C1 segment of cervical spinal cord (tissue), 14 donors: ENCODE results near the gene LDAH.

Experiments
- DNase-seq, 14 donors: peaks; one replicate each; lab custom pipeline; 2025; lab: John Stamatoyannopoulos, UW

LDAH gene

GRCh38 chr2:20652673-20653575 lies 170.0 kb downstream of the LDAH start:
- no peak for DNase-seq

DNA sequence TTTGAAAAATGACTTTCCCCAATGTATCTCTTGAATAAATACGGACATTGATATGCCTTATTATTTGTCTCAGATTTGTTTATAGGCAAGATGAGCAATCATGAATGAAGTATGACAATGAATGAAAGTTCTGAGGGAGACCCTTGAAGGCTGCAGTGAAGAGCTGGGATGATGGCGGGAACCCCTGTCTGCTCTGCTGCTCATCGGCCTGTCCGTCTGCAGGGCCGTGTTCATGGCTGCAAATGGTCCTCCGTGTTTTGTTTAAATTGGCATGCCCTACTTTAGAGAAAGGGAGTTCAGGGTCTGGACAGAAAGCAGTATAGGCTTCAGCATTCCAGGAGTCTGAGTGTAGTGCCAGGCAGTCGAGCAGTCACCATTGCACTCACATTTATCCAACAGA lies 170.8 kb downstream of the LDAH start:
- no peak for DNase-seq

DNA sequence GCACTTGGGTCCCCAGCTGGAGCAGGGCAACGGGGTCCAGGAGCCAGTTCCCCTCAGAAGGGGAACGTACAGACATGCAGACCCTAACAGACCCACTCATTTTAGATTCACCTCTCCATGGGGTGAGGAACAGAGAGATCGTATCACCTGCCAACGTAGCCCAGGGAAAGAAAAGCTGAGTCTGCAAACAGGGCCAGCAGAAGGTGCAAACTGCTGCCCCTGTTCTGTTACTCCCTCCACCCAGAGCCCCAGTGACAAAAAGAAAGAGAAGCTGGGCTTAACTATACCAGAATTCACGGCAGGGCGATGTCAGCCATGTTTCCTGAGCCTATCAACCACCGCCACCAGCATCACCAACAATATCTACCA lies 171.2 kb downstream of the LDAH start:
- no peak for DNase-seq

- peak in 13 of 14 donors; percentile 65 to 91 (median 77) for DNase-seq
Measured at GRCh38 chr2:20650877-20651730, 171.8 kb downstream of the LDAH start, which contains the start of gene HS1BP3. HS1BP3 (minus strand) TSS chr2:20651098; CDS start chr2:20651063, 35 bp downstream.

GRCh38 chr2:20650393-20650876 lies 172.5 kb downstream of the LDAH start:
- DNase-seq: peak in 4 of 14 donors; percentile 66 to 77 (median 72)

GRCh38 chr2:20649976-20650375 lies 172.9 kb downstream of the LDAH start:
- DNase-seq: no peak

- DNase-seq: no peak
Measured at GRCh38 chr2:20649576-20649975, 173.3 kb downstream of the LDAH start.

DNA sequence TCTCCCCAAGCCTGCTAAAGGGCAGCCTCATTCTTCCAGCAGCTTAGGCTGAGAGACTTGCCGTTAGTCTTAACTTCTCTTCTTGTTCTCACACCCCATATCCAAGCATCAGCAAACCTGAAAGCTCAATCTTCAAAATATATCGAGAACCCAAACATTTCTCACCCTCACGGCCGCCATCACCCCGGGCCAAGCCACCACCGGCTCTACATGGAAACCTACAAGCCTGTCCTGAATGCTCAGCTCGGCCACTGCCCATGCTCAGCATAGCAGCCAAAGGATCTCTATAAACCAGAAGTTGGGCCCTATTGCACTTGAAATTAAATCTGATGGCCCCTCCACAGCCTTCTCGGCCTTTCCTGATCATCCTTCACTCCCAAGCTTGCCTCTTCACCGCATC lies 174.1 kb downstream of the LDAH start:
- no peak for DNase-seq

DNA sequence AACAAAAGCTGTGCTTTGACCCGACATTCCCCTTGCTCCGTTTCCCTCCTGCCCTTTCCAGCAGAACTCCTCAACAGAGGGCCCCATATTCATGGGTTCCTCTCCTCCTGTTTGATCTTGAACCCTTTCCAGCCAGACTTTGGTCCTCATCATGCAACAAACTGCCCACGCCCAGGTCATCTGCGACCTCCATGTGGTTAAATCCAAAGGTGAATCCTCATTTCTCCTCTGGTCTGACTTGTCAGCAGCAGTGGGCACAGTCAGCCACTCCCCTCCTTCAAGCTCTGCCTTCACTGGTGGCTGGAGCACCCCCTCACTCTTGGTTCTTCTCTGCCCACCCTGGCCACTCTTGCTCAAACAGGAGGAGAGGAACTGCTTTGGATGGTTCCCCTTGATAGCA lies 174.7 kb downstream of the LDAH start:
- no peak for DNase-seq

DNA sequence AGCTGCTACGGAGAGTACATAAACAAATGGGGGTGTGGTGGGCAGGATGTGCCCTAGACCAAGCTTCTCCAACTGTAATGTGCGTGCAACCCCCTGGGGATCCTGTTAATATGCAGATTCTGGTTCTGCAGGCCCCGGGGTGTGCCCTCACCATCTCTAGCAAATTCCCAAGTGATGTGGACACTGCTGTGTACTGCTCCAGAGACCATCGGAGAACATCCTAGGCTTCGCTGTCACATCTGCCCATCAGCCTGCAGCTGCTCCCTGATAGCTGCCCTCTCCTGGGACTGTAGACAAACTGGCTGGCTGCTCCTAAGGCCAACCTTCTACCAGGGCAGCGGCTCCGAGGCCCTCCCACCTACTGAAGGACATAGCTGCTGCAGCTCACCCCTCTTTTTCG lies 175.2 kb downstream of the LDAH start:
- DNase-seq: no peak

DNA sequence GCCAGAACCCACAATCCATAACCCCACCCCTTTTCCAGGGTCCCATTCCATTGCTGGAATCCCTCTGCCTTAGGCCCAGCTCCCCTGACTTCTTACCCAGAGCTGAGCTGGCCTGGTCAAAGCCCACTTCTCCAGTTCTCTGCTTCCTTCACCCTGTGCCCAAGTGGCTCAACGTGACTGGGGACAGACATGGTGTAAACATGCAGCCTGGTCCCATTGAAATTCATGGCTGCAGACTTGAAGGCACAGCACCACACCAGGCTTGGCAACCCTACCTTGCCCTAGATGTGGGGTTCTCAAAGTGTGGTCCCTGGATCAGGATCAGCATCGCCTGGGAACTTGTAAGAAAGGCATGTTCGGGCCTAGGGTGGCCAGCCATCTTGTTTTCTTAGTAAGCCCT lies 175.7 kb downstream of the LDAH start:
- no peak for DNase-seq

DNA sequence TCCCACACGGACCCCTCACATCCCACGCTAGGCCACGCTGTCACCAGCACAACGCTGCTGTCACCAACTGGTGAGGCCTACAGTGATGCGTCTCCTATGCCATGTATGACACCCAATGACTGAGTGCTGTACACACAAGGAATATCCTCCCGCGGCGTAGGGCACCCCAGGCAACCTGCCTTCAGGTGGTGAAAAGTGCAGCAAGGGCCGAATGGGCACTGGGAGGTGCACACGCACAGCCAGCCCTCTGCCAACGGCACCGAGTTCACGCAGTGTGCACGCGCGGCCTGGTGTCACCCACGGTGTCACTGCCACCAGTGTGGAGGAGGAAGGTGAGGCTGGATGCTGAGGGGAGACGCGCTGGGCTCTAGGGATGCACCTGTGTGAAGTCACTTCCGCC lies 176.5 kb downstream of the LDAH start:
- no peak for DNase-seq

- no peak for DNase-seq
Measured at GRCh38 chr2:20645761-20646160, 177.1 kb downstream of the LDAH start.

DNA sequence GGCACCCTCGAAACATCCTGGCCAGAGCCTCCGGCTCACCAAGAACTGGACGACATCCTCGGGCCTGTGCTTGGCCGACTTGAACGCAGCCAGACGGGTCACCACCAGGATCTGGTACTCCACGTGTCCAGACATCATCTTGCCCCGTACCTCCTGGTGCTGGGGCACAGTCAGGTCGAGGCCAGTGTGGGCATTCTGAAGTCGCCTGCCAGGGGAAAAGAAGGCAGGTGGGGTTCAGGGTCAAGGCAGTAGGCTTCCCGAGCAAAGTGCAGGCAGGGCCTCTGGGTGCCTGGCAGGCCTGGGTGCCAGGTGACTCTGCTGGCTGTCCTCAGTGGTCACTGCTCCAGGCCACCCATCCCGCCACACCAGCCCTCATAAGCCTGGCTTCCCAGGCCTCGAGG lies 177.6 kb downstream of the LDAH start:
- no peak for DNase-seq

- DNase-seq: no peak
Measured at GRCh38 chr2:20643826-20644225, 179.1 kb downstream of the LDAH start.

GRCh38 chr2:20643060-20643459 lies 179.8 kb downstream of the LDAH start:
- no peak for DNase-seq

- DNase-seq: peak in 13 of 14 donors; percentile 2 to 81 (median 57)
Measured at GRCh38 chr2:20642055-20642971, 180.6 kb downstream of the LDAH start.

DNA sequence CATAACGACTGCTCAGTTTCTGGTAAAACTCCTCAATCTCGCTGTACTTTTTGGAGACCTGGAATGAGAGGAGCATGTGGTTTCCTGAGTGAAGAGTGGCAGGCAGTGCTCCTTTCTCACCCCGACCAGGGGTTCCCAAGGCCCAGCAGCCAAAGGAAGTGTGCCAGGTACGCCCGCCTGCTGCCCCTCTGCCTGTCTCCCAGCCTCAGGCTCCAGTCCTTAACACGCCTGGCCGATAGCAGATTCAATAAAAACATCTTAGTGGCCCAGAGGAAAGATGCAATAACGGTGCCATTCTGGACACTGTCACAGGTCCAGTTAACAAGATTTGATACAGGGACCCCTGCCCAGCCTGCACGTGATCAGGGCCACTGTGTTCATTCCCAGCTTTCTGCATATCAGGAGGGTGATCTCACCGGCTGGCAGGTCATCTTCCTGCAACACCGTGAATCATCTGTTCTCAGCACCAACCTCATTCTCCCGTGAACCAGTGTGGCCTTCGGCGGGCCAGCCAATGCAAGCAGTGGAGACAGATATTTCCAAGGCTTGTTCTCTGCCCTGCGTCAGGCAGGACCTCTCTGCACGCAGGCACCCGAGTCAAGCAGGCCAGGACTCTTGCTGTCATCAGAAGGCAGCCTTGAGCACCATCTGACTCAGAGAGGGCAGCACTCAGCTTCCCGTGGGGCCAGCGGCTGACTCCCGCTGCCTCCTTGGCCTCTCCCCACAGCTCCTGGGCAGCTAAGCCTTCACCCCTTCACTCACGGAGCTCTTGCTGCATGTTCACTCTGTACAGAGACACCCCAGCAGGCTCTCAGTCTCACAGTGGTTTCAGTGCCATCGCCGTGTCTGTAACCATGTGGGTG lies 181.5 kb downstream of the LDAH start:
- peak in 3 of 14 donors; percentile 24 to 74 (median 61) for DNase-seq

DNA sequence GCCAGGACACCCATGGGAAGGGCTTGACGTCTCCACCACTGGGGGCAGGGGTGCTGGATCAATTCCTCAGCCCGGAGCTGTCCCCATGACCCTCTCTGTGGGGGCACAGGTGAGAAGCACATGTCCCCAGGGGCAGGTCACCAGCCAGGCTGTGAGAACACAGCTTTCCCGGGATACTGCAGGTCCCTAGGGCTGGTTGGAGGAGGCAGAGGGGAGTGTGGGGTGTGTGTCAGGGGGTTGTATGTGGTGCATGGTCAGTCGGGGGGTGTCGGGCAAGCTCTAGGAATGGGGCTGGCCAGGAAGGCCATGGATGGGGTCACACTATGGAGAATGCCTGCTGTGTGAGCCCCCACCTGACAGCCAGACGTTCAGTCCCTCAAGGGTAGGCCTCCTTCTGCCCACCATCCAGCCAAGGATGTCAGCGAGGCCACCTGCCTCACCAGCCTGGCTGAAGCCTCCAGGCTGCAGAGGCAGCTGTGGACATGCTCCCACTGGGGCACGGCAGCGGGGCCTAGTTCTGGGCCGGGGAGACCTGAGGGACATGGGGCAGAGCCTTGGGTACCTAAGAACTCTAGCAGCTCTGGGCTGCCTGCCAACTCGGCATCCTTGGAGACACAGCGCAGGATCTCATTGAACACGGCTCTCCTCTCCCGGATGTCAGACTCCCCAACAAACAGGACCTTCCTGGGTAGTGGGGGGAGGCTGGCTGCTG lies 182.3 kb downstream of the LDAH start:
- DNase-seq: peak in 1 of 14 donors; percentile 43
